NCI-H345 treated with DMSO at 0.1 percent for 48 hours (cell line): ENCODE results near the gene ACOD1.
A peak's percentile ranks its signal among the peaks of the same experiment; 100 is the strongest.
"Not testable (repeated sequence)": the region's sequence is repeated elsewhere in the genome, so short reads cannot be mapped to it uniquely, and the experiment has no call there.

Experiments used
- DNase-seq: peaks from one replicate; lab custom pipeline; 2025; ENCODE audit not compliant: unreplicated experiment; lab: John Stamatoyannopoulos, UW

Gene ACOD1

GRCh38 chr13:76950101-76950500, 1.8 kb downstream of the ACOD1 start:
- no peak for DNase-seq

GRCh38 chr13:76953968-76954367, 5.7 kb downstream of the ACOD1 start:
- no peak for DNase-seq

DNA sequence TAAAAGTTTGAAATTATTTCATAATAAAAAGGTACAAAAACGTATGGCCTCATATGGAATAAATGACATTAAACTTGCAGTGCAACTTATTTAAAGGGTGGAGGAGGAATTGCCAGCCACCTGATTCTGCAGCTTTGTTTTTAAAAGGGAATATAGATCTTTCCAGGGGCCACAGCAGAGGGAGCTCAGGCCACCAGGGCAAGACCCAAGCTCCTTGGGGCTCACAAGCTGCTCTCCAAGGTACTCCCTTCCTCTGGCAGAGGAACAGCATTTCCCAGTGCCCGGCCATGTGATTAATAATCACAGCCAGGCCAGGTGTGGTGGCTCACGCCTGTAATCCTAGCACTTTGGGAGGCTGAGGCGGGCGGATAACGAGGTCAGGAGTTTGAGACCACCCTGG, 6.2 kb downstream of the ACOD1 start:
- DNase-seq = no peak

- DNase-seq = no peak
Observed at GRCh38 chr13:76955193-76955592, 6.9 kb downstream of the ACOD1 start.

DNA sequence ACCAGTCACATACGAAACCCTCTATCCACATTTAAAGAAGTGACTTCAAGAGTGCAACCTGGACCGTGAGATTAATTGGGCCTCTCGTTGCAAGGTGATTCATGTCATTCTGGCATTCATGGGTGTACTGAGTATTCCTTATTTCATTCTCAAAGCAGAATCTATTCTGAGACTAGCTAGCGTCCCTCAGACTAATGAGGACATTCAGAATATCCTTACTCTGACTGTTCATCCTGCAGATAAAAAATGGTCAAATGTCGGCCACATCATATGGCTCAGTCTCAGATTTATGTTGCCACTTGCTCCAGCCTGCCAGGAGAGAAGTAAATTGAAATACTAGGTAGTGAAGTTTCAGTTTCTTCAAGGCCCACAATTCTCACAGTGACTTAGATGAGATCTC, 7.3 kb downstream of the ACOD1 start:
- no peak for DNase-seq

GRCh38 chr13:76958841-76959432, 10.6 kb downstream of the ACOD1 start:
- no peak for DNase-seq

DNA sequence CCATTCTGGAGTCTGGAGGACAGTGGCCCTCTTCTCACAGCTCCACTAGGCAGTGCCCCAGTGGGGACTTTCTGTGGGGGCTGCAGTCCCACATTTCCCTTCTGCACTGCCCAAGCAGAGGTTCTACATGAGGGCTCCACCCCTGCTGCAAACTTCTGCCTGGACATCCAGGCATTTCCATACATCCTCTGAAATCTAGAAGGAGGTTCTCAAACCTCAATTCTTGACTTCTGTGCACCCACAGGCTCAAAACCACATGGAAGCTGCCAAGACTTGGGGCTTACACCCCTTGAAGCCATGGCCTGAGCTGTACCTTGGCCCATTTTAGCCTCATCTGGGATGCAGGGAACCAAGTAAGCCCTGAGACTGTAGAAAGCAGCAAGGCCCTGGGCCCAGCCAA, 11.4 kb downstream of the ACOD1 start:
- not testable (repeated sequence) for DNase-seq

DNA sequence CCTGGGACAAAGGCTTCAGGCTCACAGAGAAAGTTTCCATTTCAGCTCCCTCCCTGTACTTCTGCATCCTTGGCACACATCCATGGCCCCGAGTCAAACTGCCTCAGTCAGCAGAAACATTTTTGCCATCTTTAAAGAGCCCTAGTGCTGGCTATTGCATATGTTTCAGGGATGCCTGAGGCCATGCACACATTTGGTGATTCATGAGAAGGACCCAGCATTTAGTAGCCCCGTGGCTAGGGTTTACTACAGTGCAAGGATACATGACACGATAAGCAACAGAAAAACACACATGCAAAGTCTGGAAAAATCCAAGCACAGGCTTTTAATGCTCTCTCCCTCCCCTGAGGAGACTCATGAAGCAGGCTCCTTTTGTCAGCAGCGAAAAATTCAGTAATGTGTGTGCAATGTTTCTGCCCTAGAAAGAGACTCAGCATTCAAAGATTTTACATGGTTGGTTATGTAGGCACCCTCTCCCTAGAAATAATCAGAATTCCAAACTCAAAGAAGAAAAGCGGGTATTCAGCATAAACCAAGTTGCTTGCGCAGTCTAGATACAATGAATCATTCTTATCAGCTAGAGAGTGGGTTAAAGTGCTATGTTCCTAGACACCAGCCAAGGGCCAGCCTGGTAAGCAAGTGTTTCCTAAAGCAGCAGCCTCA, 17.6 kb downstream of the ACOD1 start:
- DNase-seq = no peak

- no peak for DNase-seq
Observed at GRCh38 chr13:76967031-76967430, 18.7 kb downstream of the ACOD1 start.

GRCh38 chr13:76968041-76968440, 19.7 kb downstream of the ACOD1 start:
- DNase-seq = no peak

DNA sequence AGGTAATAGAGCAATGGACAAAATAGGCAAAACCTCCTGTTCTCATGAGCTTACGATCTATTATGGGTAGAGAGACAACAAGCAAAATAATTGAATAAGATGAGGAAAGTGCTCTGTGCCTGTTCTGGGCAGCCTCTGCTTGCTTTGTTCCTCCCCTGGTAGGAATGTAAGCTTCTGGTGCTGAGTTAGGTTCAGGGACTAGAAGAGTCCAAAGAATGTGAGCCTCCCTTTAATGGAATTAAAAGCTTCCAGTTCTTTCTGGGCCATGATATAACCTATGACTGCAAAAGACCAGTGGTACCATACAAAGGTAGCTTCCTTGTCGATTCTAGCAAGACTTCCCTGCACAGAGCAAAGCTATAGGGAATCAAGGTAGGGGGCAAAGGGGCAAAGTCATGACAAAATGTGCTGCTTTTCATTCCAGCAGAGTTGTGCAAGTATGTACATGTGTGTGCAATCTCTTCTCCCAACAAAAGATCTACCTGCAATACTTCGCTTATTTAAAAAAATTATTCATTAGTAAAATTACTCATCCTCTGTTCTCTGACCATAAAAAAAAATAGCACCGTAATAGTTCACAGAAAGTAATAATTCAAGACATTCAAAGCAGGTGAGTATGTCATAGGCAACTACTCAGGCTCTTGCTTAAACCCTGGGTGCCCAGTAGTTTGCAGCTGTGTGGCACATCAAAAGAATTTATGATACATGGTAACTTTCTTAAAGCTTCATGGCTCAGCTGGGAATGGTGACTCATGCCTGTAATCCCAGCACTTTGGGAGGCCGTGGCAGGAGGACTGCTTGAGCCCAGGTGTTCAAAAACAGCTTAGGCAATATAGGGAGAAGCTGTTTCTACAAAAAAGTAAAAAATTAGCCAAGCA, 21.4 kb downstream of the ACOD1 start:
- no peak for DNase-seq

- no peak for DNase-seq
Observed at GRCh38 chr13:76971215-76971614, 22.9 kb downstream of the ACOD1 start.

DNA sequence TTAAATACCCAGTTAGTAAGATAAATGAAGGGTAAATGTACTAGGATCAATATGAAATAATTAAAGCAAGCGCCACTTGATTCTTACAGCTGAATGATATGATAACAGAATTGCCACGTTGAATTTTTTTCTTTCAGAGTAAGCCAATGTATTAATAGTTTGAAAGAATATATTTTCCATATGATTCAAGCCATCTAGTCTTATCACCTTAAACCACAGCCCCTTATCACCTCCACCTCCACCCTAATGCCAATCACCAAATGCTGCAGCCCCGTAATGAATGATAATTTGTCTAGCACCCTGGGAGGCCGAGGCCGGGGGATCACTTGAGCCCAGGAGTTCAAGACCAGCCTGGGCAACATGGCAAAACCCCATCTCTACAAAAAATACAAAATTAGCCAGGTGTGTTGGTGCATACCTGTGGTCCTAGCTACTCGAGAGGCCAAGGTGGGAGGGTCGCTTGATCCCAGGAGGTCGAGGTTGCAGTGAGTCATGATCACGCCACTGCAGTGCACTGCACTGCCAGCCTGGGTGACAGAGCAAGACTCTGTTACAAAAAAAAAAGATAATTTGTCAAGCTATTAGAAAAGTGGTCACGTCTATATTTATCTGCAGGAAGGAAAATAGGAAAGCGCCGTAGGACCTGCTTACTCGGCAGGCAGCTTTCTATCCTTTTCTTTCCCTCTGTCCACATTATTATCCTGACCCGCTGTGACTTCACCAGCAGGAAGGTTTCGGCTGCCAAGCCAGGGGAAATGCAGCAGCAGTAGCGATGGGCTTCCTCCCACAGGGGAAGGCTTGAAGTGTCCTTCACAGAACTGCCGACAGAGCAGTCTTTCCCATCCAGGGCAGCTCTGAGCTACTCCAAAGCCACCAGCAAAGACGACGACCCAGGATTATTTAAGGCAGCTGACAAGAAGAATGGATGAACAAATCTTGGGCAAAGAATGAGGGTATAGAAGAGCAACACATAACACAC, 23.8 kb downstream of the ACOD1 start:
- DNase-seq = no peak

DNA sequence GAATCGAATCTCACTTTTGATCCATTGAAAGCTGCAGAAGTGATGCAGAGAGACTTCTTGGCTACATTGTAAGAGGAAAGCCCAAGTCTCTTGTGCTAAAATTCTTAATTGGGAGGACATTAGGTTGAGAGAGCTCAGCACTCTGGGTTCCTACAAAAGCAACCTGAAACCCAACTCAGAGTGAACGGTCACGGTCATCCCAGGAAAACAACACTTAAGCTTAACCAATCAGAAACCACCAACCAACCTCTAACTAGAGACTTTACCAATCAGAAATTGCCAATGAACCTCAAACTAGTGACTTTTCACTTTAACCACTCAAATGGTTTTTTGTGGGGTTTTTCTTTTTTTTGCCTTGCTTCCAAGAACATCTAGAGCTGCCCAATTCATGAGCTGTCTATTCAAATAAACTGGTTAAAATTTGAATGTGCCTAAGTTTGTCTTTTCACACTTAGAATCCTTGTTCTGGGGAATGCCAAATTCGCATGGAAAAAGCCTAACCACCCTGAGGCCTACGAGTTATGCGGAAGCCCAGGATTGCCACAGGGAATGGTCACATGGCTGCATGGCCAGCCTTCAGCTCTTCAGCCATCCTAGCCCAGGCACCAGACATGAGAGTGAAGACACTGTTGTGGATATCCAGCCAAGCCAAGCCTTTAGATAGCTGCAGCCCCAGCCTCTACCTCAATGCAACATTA, 25.8 kb downstream of the ACOD1 start:
- no peak for DNase-seq

GRCh38 chr13:76974618-76974975, 26.3 kb downstream of the ACOD1 start:
- no peak for DNase-seq

DNA sequence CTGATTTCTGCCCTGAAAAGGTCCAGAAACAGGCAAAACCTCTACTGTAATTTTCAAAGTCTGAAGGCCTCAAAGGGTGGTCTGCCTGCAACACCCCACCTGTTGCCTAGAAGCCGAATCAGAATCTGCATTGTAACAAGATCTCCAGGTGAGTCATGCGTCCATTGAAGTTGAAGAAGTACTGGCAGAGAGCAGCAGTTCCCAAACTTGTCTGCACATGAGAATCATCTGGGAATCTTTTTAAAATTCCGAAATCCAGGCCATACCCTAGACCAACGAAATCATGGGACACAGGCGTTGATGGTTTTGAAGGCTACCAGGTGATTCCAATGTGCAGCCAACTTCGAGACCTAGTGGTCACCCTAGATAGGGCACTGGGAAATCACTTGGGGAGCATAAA, 27.6 kb downstream of the ACOD1 start:
- DNase-seq = no peak

- DNase-seq = no peak
Observed at GRCh38 chr13:76976490-76976889, 28.2 kb downstream of the ACOD1 start.

DNA sequence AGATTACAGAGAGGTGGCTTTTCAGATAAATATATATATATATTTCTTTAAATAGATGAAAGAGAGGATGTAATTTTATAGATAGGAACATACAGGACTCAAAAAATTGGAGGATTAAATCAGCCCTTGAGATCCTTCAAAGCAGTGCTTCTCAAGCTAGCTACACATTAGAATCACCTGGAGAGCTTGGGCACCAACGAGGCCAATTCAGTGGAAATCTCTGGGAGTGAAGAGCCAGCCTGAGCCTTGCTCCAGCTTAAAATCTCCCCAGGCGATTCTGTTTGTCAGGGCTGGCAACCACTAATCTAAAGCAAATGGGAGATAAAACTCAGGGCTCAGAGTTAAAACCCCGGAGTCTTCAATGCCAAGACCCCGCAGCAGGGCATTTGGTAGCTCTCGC, 28.6 kb downstream of the ACOD1 start:
- no peak for DNase-seq

- DNase-seq = peak; percentile 37
Observed at GRCh38 chr13:76980075-76980718, 31.9 kb downstream of the ACOD1 start.

DNA sequence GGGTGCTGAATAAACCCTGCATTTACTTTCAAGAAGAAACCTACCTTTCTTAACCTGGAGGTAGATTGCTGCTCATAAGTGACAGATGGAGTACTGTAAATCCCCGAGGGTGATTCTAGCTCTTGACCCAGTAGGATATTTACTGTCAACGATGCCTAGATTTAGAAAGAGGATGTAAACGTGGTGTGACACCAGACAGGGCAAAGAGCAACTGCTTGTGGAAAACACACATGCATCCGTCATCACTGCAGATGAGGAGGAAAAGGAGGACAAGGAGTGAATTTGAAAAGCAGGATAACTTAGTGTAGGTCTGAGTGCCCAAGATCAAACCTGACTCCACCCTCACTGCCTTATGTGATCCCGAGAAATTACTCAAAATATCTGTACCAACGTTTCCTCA, 33.8 kb downstream of the ACOD1 start:
- no peak for DNase-seq
